ENCODE measurements around the gene SNED1.
"Not testable (repeated sequence)": the region's sequence is repeated elsewhere in the genome, so short reads cannot be mapped to it uniquely, and the experiment has no call there.

SNED1 gene

DNA sequence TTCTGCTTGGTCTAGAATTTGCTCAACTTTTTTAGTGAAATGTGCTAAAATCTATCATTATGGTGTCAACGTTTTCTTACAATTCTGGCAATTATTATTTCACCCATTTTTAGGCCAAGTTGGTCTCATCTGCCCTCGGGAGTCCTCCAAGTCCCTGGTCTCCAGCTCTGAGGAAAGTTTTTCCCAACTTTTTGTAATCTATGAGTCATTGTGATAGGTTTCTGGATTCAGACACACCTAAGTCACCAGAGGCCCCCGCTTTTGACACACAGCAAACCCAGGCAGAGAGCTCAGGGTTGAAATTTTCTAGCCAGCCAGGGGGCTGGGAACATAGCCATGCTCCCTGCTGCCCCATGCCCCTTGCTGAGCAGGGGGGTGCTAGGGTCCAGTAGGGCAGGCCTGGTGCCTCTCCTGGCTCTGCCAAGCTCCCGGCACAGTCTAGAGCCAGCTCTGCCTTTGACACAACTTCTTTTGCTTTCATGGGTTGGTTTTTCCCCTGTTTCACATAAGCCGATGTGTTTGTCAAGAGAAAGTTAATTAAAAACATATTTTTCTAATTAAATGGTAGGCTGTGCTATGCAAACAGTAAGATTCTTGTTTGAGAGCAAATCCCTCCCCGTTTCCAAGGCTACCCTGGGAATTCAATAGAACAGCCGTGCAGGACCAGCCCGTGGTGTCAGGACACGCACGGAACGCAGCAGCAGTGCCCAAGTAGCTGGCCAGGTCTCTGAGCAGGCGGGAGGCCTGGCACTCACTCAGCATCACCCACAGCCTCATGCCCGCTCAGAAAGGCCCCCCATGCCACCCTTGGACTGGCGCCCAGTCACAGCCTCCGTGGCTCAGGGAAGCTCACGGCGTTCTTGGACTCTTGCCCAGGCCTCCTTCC, 25.5 kb upstream of the SNED1 start:
- no peak for DNase-seq (ENCODE audit: low read depth in 2 of 2)

DNA sequence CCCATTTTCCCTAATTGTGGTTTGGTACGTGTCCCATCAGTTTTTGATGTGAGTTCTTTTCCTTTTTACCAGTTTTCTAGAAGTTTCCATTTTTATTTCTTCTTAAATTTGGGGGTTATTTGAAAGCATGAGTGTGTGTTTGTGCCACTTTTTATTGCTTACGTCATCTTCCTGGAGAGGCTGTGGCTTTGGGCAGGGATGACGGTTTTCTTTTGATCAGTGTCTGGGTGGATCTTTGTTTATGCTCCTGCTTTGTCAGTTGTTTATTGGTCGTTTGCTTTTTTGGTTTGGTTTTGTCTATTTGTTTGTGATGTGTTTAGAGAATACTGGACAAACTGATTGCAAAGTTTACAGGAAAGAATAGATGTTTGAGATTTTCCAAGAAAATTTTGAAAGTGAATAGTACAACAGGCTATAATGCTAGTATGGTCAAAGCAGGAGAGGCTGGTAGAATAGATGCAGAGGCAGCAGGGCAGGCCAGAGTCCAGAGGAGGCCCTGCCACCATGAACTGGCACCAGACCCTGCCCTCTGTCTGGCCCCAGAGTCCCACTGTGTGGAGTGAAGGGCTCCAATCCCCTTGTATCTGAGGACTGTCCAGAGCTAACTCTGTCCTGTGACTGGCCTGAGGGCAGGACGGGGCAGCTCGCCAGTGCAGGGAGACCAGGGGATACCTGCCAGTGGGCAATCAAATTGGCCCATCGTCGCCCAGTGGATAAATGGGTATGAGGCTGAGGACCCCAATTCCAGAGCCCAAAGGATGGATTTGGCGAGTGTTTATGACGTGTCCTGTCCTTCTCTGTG, 23.4 kb upstream of the SNED1 start:
- no peak for DNase-seq (ENCODE audit: low read depth in 2 of 2)

DNA sequence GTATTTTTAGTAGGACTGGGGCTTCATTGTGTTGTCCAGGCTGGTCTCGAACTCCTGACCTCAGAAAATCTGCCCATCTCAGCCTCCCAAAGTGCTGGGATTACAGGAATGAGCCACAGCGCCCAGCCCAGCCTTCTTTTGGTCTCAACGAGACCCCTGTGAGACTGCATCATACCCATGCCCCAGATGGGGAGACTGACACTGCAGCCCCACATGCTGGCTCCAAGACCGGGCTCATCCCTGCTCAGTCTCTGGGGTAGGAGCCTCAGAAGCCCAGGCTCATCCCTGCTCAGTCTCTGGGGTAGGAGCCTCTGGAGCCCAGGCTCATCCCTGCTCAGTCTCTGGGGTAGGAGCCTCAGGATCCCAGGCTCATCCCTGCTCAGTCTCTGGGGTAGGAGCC, 22.5 kb upstream of the SNED1 start:
- DNase-seq (ENCODE audit: low read depth in 2 of 2): not testable (repeated sequence)

DNA sequence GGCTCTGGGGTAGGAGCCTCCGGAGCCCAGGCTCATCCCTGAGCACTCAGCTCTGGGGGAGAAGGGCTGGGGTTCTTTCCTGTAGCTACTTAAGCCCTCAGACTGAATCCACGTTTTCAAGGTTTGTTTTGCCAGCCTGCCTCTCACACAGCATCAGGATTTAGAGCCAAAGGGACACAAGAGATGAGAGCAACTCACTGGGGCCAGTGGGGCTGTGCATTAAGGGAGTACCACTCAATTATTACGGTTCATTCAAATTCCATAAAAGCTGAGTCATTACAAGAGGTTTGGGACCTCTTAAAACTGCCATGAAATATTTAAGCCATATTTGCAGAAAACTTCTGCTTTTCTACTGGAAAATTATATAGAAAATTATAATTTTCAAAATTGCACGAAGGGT, 17.1 kb upstream of the SNED1 start:
- DNase-seq (ENCODE audit: low read depth in 2 of 2): no peak

DNA sequence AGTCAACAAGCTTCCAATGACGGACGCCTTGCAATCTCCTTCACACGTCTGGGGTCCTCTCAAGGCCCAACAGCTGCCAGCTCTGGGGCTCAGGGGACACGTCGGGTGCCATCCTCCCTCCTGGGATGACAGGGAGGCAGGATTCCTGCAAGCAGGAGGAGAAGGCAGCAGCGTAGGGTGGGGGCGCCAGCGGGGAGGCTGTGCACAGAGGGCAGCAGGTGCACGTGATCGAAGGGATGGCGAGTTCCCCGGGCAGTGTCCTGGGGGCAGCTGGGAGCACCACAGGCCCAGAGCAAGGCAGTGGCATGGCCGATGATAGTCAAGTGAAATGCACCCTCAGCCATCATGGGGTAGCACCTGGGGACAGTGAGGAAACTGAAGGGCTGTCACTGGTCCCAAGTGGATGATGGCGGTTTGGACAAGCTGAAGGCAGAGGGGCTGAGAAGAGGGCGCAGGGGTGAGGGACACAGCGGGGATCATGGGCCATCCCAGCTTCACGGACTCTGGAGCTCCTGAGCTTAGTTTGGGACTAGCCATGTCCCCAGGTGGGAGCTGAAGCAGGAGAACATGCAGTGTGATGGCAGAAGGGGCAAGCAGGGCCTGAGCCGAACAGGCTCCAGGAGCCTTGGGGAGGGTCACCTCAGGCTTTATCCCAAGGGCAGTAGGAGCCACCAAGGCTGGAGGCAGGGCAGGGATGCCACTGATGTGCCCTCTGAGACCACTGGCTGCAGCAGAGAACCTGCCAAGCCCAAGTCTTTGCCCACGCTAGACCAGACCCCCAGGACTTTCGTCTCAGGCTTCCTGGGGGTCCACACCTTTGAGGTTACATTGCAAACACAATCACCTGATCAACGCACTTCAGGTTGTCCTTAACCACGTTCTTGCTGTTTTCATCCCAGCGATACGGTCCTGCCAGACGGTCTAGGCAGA, 16.3 kb upstream of the SNED1 start:
- no peak for DNase-seq (ENCODE audit: low read depth in 2 of 2)

DNA sequence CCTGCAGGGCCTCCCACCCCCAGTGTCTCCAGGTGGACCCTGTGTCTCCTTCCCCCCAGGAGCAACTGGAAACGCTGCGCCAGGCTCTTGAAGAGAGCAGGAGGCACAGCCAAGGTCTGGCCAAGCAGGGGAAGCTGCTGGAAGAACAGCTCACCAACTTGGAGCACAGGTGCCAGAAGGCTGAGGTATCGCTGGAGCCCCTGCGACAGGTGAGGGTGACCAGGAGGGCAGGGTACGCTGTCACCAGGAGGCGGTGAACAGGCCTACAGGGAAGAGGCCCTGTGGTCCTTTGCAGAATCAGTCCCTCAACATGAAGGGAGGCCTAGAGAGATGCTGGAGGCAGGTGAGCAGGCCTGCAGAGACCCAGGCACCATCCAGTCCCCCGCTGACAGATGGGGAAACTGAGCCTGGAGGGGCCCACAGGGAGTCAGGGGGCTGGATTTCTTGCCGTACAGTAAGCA, 15.6 kb upstream of the SNED1 start:
- no peak for DNase-seq (ENCODE audit: low read depth in 2 of 2)

DNA sequence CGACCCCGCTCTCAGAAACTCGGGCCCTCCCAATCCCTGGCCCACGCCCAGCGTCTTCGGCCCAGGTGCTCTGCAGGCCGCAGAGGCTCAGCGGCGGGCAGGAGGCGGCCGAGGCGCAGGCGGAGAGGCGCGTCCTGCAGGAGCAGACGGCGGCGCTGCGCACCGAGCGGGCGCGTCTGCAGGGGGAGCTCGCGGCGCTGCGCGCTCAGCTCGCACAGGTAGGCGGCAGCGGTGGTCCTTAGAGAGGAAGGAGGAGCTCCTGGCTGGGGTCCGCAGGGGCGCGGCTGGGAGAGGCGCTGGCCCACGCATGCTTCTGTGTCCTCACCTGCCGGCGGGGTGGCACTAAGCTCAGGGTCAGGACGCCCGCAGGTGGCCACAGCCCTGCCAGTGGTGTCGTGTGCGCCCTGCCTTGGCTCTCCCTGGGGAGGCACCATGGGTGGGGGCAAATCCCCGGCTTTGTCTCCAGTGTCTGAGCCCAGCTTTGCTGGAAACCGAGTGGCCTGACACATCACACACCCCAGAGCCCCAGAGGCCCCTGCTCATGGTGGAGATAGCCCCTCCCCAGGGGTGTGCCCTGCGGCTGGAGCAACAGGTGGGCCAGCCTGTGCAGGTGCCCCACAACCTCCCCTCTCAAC, 14.9 kb upstream of the SNED1 start:
- DNase-seq (ENCODE audit: low read depth in 2 of 2): peak in 1 of 2 donors; percentile 22

DNA sequence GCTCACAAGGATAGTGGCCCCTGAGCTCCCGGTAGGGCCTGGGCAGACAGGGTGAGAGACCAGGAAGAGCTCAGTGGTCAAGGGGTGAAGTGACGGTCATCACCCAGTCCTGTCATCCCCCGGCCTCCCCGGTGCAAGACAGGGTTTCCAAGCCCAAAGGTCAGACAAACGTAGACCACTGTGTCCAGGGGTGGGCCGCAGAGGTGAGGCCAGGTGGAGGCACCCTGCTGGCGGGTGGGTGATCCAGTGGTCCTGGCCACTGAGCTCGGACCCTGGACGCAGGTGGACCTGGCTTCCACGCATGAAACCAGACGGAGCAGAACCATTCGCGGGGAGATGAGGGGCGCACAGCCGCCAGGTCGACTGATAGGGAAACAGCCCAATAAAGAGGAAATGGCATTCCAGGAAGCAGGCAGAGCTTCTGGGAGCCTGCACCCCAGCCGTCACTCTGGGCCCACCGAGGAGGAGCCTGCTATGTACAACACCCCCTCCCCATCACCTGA, 14.4 kb upstream of the SNED1 start:
- DNase-seq (ENCODE audit: low read depth in 2 of 2): no peak

DNA sequence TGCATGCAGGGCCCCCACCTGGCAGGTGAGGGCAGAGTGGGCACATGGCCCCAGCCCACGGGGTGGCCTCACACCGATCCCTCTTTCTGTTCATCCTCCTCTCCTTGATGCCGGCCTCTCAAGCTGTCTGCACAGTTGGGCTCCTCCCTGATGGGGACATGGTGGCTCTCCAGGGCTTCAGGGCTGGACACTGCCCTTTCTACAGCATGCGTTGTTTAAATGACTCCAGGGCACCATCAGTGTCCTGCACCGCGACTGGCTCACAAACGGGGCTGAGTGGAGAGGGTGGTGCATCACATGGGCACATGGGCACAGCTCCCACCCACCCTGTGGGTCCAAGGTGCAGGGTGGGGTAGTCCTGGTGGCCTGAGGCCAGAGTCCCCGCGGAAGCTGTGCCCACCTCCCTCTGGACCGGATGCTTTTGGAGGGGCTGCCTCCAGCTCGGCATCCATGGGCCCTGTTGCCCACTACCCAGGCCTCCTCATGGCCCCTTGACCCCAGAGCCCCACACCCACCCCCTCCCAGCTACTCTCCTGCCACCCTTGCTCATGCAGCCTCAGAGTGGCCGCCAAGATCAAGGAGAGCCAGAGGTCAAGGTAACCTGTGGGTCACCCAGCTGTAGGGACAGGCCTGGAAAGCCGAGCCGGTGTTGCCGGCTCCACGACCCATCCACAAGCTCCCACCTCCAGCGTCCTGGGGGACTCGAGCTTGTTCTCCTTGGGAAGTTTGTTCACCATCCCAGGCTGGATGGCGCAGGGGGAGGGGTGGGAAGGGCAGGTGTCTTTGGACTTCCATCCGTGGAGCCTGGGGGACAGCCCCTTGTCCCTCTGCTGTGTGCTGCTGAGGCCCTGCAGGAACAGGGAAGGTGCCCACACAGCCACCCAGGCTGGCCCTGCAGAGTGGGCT, 12.3 kb upstream of the SNED1 start:
- no peak for DNase-seq (ENCODE audit: low read depth in 2 of 2)

DNA sequence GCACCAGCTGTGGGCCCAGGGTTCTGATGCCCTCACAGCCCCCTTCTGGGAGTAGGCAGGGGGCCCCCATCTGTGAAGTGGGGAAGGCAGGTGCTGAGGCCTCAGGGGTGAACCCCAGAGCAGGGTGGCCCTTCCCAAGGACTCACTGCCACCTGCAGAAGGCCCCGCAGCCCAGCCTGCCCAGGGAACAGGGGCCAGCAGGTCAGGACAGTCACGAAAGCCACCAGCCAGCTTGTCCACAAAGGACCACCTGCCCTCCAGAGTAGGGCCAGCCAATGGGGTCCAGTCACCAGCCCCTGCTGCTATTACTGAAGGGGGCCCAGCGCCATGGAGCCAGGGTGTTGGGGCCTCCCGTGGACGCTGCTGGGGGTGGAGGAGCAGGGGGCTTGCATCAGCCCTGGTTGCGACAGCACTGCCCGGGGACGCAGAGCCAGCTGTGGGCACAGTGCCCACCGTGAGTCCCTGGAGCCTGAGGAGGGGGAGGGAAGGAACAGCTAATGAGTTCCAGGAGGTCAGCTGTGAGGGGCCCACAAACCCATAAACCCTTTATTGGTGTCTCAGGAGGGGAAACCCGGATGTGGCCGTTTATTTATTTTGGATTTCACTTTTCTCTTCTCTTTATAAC, 11.5 kb upstream of the SNED1 start:
- no peak for DNase-seq (ENCODE audit: low read depth in 2 of 2)

DNA sequence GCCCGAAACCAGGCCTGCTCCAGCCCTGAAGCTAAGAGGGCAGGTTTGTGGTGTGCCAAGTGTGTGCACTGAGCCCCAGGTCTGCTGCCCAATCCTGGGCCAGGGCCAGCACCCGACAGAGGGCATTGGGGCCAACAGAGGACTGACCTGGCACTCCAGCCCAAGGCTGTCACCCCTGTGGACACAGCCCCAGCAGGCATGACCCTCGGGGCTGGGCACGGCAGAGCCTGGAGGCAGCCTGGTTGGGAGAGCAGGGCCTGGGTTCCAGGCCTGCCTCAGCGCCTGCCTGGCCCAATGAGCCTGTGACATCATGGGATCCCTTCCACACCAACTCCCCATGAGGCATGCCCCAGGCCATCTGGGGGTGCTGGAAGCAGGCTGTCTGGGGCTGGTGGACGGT, 10.8 kb upstream of the SNED1 start:
- DNase-seq (ENCODE audit: low read depth in 2 of 2): no peak

DNA sequence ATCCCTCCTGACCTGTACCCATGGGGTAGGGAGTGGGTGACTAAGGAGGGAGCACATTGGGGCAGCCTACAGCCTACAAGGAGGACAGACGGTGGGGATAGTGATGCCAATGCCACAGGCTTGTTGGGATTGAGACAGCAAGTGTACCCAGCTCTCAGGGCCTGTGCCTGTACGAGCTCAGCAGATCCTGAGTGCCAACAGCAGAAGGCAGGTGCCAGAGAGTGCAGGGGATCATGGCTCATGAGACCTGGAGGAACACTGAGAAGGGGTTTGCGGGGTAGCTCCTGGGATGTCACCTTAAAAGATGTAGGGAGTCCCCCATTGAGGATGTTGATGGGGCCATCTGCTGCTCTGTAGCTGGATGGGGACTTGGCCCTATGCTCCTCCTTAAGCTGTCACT, 10.3 kb upstream of the SNED1 start:
- DNase-seq (ENCODE audit: low read depth in 2 of 2): no peak

DNA sequence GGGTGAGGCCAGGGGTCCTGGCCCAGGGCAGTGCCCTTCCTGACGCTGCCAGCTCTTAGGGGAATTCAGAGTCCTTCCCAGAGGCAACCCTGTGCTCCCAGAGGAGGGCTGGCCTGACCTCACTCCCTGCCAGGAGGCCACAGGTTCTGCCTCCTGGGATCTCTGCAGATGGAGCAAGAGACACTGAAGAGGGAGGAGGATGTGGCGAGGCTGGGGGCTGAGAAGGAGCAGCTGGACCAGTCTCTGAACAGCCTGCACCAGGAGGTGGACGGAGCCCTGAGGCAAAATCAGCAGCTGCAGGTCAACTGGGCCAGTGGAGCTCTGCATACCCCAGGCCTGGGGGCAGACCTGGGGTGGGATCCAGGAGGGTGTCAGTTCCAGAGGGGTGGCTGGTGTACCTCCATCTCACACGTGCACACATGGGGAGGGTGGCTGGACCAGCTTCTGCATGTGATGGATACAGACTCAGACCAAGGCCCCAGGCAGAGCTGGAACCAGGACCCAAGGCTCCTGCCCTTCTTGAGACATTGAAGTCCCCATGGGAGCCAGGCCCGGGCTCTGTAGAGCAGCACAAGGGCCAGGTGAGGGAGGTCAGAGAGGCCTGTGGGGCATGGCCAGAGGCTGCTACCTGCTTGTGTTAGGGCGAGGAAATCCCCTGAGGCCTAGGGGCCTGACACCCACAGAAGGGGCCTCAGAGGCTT, 9.7 kb upstream of the SNED1 start:
- DNase-seq (ENCODE audit: low read depth in 2 of 2): no peak

DNA sequence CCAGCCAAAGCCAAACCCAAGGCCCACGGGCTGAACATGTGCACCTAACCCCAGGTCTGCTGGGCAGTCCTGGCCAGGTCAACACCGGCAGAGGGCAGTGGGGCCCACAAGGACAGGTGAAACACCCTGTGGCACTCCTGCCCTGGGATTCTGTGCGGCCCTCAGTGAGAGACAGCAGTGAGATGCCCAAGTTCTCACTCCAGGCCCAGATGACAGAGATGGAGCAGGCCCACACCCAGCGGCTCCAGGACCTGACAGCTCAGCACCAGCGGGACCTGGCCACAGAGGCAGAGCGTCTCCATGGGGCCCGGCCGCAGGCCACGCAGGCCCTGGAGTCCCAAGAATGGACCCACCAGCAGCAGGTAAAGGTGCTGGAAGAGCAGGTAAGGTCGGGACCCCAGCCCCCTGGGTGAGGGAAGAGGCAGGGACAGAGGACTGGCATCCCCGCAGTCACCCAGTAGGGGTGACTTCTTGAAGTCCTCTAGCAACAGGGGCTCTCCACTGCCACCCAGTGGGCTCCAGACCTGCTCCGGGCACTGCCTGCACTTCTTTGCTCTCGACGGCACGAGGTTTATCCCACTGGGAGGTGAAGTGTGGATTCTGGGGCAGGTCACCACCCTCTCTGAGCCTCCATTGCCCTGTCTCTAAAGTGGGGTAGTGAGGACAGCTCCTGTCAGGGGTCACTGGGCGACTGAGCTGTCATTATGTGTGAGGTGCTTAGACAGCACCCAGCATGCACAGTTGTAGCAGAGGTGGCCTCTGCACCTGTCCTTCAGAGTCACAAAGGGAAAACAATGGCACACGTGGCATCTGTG, 8.8 kb upstream of the SNED1 start:
- no peak for DNase-seq (ENCODE audit: low read depth in 2 of 2)

DNA sequence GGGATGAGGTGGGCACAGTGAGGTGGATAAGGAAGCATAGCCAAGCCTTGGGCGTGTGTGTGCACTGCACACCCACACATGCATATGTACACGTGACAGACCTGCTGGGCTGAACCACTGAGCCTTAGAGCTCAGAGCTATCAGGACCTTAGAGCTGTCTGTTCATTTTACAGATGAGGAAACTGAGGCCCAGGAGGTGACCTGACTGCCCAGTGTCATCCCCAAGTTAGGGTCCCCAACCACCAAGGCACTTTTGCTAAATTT, 8.2 kb upstream of the SNED1 start:
- no peak for DNase-seq (ENCODE audit: low read depth in 2 of 2)

DNA sequence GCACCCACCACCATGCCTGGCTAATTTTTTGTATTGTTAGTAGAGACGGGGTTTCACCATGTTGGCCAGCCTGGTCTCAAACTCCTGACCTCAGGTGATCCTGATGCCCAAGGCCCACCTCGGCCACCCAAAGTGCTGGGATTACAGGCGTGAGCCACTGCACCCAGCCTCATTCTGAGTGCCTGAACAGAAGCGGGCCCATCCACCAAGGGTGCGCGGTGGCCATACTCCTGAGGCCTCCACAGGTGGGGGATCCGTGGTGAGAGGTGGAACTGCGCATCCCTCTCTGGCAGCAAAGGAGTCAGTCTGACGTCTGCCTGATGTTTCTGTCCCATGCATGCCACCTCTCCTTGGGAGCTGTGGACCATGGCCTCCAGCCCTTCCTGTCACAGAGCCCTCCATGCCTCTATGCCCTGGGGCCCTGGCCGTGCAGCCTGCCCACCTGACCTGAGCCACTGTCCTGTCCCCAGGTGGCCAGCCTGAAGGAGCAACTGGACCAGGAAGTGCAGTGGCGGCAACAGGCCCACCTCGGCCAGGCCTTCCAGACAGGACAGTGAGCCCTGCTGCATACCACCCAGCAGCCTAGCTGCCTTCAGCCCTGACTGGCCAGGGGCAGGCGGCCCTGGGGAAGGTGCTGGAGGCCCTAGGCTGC, 7.6 kb upstream of the SNED1 start:
- DNase-seq (ENCODE audit: low read depth in 2 of 2): no peak

DNA sequence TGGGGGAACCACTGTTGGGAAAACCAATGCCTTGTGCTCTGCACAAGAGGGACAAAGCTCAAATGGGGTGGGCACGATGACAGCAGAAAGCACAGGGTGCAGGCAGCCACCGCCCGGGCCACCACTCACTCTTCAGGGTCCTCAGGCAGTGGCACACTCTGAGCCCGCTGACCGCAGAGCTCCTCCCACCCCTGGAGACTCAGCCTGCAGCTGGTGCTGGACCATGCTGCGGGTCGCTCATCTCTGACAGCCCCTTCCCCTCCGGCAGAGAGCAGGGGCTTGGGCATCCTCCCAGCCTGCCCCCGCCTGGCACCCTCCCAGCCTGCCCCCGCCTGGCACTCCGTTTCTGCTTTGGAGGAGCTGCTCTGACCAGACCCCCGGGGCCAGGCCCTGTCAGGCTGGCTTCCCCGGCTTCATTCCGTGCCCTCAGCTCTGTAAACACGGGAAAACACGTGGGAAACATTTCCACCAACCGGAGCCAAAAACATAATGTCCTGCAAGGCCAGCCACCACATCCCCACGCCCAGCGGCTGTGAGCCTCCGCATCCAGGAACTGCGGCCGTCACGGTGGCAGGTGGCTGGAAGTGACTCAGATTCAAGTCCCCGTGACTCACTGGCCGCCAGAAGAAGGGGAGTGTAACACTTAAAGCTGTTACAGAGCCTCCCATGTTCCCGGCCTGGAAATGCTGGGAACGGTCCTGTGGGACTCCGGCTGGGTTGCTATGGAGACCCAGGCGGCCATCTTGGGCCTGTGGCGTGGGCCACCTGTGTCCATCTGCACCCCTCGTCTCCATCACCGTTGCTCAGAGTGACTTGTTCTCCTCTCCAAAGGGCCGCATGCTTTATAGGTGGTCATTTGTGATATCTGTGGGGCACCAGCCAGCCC, 6.8 kb upstream of the SNED1 start:
- no peak for DNase-seq (ENCODE audit: low read depth in 2 of 2)

Data from stimulated activated CD4-positive, alpha-beta T cell treated with anti-CD3 and anti-CD28 coated beads, Interleukin-15, amount 100 ng/mL, for 48 hours (primary cell).